CD14-positive monocyte (primary cell): ENCODE measurements around the gene SRPK2. TPM values are rescaled to one million over a fixed set of nuclear protein-coding genes. Genes with fewer than 3 reads are reported as not detected.
A peak's percentile ranks its signal among the peaks of the same experiment; 100 is the strongest.

Experiments used
- DNase-seq, 3 donors: peaks; one replicate each; pipeline ENCODE4 v3.0.0-alpha.2; 2011 to 2022
- H2AFZ ChIP-seq: 2 replicates; pipeline ENCODE4 v1.6.0; 2012; ENCODE audit warnings: mild to moderate bottlenecking, low read depth, low read length, inconsistent platforms; ENCODE audit not compliant: insufficient read depth, poor library complexity, severe bottlenecking
- H3K27ac ChIP-seq, 2 donors: 1 replicate in 1 of 2; 2 replicates in 1 of 2; pipeline ENCODE4 v1.5.1; 2012 to 2013; ENCODE audit warnings: low read length in 2 of 2, control low read depth in 1 of 2, inconsistent platforms in 1 of 2, low read depth in 1 of 2, mild to moderate bottlenecking in 1 of 2
- H3K27me3 ChIP-seq, 2 donors: one replicate each; pipeline versions ENCODE4 v1.6.0 to v1.6.1; 2011 to 2013; ENCODE audit warnings: low read length in 2 of 2; ENCODE audit not compliant: control insufficient read depth in 2 of 2, insufficient read depth in 2 of 2
- H3K36me3 ChIP-seq, 2 donors: replicated peaks in 1 of 2; 1 replicate in 1 of 2; 2 replicates in 1 of 2; pipeline versions ENCODE4 v1.5.1 to v1.6.1; 2012 to 2013; ENCODE audit warnings: low read length in 2 of 2, control low read depth in 1 of 2, inconsistent platforms in 1 of 2, mild to moderate bottlenecking in 1 of 2; ENCODE audit not compliant: insufficient read depth in 2 of 2, control insufficient read depth in 1 of 2
- H3K4me1 ChIP-seq, 2 donors: 1 replicate in 1 of 2; 2 replicates in 1 of 2; pipeline versions ENCODE4 v1.5.1 to v1.6.1; 2012 to 2013; ENCODE audit warnings: low read length in 2 of 2, control low read depth in 1 of 2, inconsistent platforms in 1 of 2, mild to moderate bottlenecking in 1 of 2, moderate library complexity in 1 of 2; ENCODE audit not compliant: insufficient read depth in 2 of 2, control insufficient read depth in 1 of 2
- H3K4me2 ChIP-seq: replicated peaks from 2 replicates; pipeline ENCODE3; 2012; ENCODE audit warnings: low read length, moderate library complexity, mild to moderate bottlenecking; ENCODE audit not compliant: poor library complexity, severe bottlenecking; ENCODE audit errors: extremely low read depth
- H3K4me3 ChIP-seq, 3 experiments: fragments of 200-600 bp in 1 of 3; sonication (generic) in 1 of 3; replicated peaks in 1 of 3; 1 replicate in 2 of 3; 2 replicates in 1 of 3; pipeline ENCODE4 v1.5.1; 2011 to 2013; ENCODE audit warnings: low read length in 3 of 3, mild to moderate bottlenecking in 3 of 3, control low read depth in 2 of 3, low read depth in 2 of 3, inconsistent platforms in 1 of 3, moderate library complexity in 1 of 3
- H3K79me2 ChIP-seq: 2 replicates; pipeline ENCODE4 v1.6.0; 2012; ENCODE audit warnings: mild to moderate bottlenecking, control low read depth, inconsistent platforms, low read length, moderate library complexity; ENCODE audit not compliant: insufficient read depth
- H3K9ac ChIP-seq: 2 replicates; pipeline ENCODE4 v1.6.0; 2017; ENCODE audit warnings: low read length, mild to moderate bottlenecking; ENCODE audit not compliant: insufficient read depth, poor library complexity, severe bottlenecking
- H3K9me3 ChIP-seq, 2 donors: replicated peaks in 1 of 2; 1 replicate in 1 of 2; 2 replicates in 1 of 2; pipeline versions ENCODE4 v1.5.1 to v1.6.1; 2012 to 2013; ENCODE audit warnings: low read length in 2 of 2, control low read depth in 1 of 2; ENCODE audit not compliant: control insufficient read depth in 1 of 2, insufficient read depth in 1 of 2
- H4K20me1 ChIP-seq: 2 replicates; pipeline ENCODE4 v1.6.0; 2012; ENCODE audit warnings: mild to moderate bottlenecking, low read length, control low read depth, moderate library complexity; ENCODE audit not compliant: insufficient read depth
- H3K27ac Mint-ChIP-seq, 7 donors: one replicate each; pipeline ENCODE4 v1.8.0; 2020; ENCODE audit warnings: mild to moderate bottlenecking in 7 of 7, mixed read lengths in 7 of 7, moderate library complexity in 6 of 7, inconsistent platforms in 2 of 7
- H3K27me3 Mint-ChIP-seq, 3 donors: one replicate each; pipeline ENCODE4 v1.8.0; 2021 to 2022; ENCODE audit warnings: low read depth in 3 of 3, mild to moderate bottlenecking in 3 of 3, mixed read lengths in 3 of 3, moderate library complexity in 3 of 3, inconsistent platforms in 1 of 3
- H3K36me3 Mint-ChIP-seq, 2 donors: one replicate each; pipeline ENCODE4 v1.8.0; 2020; ENCODE audit warnings: mixed read lengths in 2 of 2, inconsistent platforms in 1 of 2, mild to moderate bottlenecking in 1 of 2
- H3K4me1 Mint-ChIP-seq: one replicate; pipeline ENCODE4 v1.8.0; 2020; ENCODE audit warnings: mild to moderate bottlenecking, mixed read lengths
- H3K4me3 Mint-ChIP-seq, 2 donors: one replicate each; pipeline ENCODE4 v1.8.0; 2020; ENCODE audit warnings: mild to moderate bottlenecking in 2 of 2, mixed read lengths in 2 of 2, moderate library complexity in 1 of 2
- H3K9me3 Mint-ChIP-seq, 7 donors: one replicate each; pipeline ENCODE4 v1.8.0; 2020 to 2022; ENCODE audit warnings: mixed read lengths in 7 of 7, mild to moderate bottlenecking in 6 of 7, moderate library complexity in 6 of 7, inconsistent platforms in 2 of 7
- CTCF ChIP-seq: fragments of 200-600 bp; IDR thresholded peaks from one replicate; pipeline ENCODE4 v1.8.0; 2022; ENCODE audit warnings: antibody characterized with exemption, mild to moderate bottlenecking
- WGBS: methylation state at CpG from one replicate; pipeline ENCODE4 v1.1.5; 2013; ENCODE audit warnings: missing lambda C conversion rate; ENCODE audit not compliant: insufficient coverage; 5-methylcytosine and 5-hydroxymethylcytosine counted together
- intact Hi-C, 2 donors: fragments of 100-400 bp; cut with micrococcal nuclease; formaldehyde crosslinking; loops; one replicate each; pipeline versions ENCODE4 v1.15.0 to v1.15.1; 2023
- polyA plus RNA-seq, 3 donors: library from polyadenylated mRNA; depleted of rRNA in 1 of 3; unstranded in 2 of 3; stranded (reverse) in 1 of 3; fragments of 300-500 nt in 2 of 3; fragments of >200 nt in 1 of 3; fragmentation: Illumina TruSeq in 2 of 3; gene quantifications; 1 replicate in 2 of 3; 2 replicates in 1 of 3; pipeline ENCODE4 v1.2.3, GENCODE V29; 2012 to 2021

Gene SRPK2
- polyA plus RNA-seq, 3 donors, result 12.6 to 37.7 (median 30.0) TPM

- DNase-seq, result peak; percentile 55 to 88 (median 69)
- WGBS, result no CpG with 5 or more reads among the region's 2 CpGs
- H3K27me3 ChIP-seq, result no peaks in the 10 kb centered on the region
- H3K36me3 Mint-ChIP-seq, result peaks cover 0 to 4% of the 10 kb centered on the region in 2 donors
- no peaks in the 10 kb centered on the region for H3K36me3 ChIP-seq
- H4K20me1 ChIP-seq, result peaks cover 23% of the 10 kb centered on the region
- no peak overlapping the region for H2AFZ ChIP-seq
- H3K4me2 ChIP-seq, result peak overlapping the region; percentile 35
- peaks cover 95% of the 10 kb centered on the region for H3K79me2 ChIP-seq
- peak overlapping the region; percentile 21 to 70 for H3K4me3 Mint-ChIP-seq
- peak overlapping the region; percentile 90 to 98 (median 97) for H3K27ac Mint-ChIP-seq
- intact Hi-C loops, result loop anchor here in 1 of 2 donors (10.0 kb wide), 1 partner anchor 51 kb away; no protein-coding TSS in a partner anchor
- TF ChIP-seq CTCF, result no peak
- H3K4me1 ChIP-seq, result peaks cover 46 to 59% of the 10 kb centered on the region in 2 donors
- no peaks in the 10 kb centered on the region for H3K9me3 ChIP-seq
- peak overlapping the region in 1 of 3 experiments; percentile 40 for H3K4me3 ChIP-seq
- H3K27me3 Mint-ChIP-seq, result peaks cover 0 to 2% (median 0%) of the 10 kb centered on the region in 3 donors
- peaks cover 57% of the 10 kb centered on the region for H3K4me1 Mint-ChIP-seq
- peak overlapping the region in 1 of 2 donors; percentile 79 for H3K27ac ChIP-seq
- no peak overlapping the region for H3K9ac ChIP-seq
- peaks cover 0 to 3% (median 0%) of the 10 kb centered on the region in 7 donors for H3K9me3 Mint-ChIP-seq
Measured at GRCh38 chr7:105213611-105214010, 175.1 kb downstream of the SRPK2 start.

- Histone ChIP-seq H3K4me1 (peaks cover 46 to 59% of the 10 kb centered on the region in 2 donors), H2AFZ (no peak overlapping the region), H3K9ac (no peak overlapping the region), H3K36me3 (no peaks in the 10 kb centered on the region), H3K79me2 (peaks cover 96% of the 10 kb centered on the region), H3K9me3 (no peaks in the 10 kb centered on the region), H4K20me1 (peaks cover 9% of the 10 kb centered on the region), H3K27me3 (no peaks in the 10 kb centered on the region), H3K4me3 (no peak overlapping the region), H3K27ac (peak overlapping the region in 1 of 2 donors; percentile 79), H3K4me2 (no peak overlapping the region)
- H3K4me3 Mint-ChIP-seq, result no peak overlapping the region
- 100% methylated on average over 1 of the region's 1 CpG for WGBS
- peaks cover 0 to 6% of the 10 kb centered on the region in 2 donors for H3K36me3 Mint-ChIP-seq
- H3K27ac Mint-ChIP-seq, result peak overlapping the region in 6 of 7 donors; percentile 38 to 92 (median 86)
- DNase-seq, result no peak
- H3K9me3 Mint-ChIP-seq, result peaks cover 0 to 3% (median 0%) of the 10 kb centered on the region in 7 donors
- intact Hi-C loops, result loop anchor here in 1 of 2 donors (10.0 kb wide), 1 partner anchor 53 kb away; no protein-coding TSS in a partner anchor
- no peak for TF ChIP-seq CTCF
- H3K27me3 Mint-ChIP-seq, result peaks cover 0 to 2% (median 0%) of the 10 kb centered on the region in 3 donors
- H3K4me1 Mint-ChIP-seq, result peaks cover 57% of the 10 kb centered on the region
Measured at GRCh38 chr7:105212212-105212611, 176.5 kb downstream of the SRPK2 start.
